KOPT-K1 (cell line): ENCODE results near the gene TECPR1.

Experiments used
- H3K27ac ChIP-seq: fragments of 200-600 bp; sonication (generic); 2 replicates; pipeline ENCODE4 v1.5.1; 2016; ENCODE audit warnings: antibody characterized with exemption, mild to moderate bottlenecking, low read depth, low read length; ENCODE audit not compliant: poor library complexity, severe bottlenecking
- H3K36me3 ChIP-seq: fragments of 200-600 bp; sonication (generic); 2 replicates; pipeline ENCODE4 v1.5.1; 2017; ENCODE audit warnings: antibody characterized with exemption, mild to moderate bottlenecking, low read length, moderate library complexity; ENCODE audit not compliant: insufficient read depth
- H3K9me3 ChIP-seq: fragments of 200-600 bp; sonication (generic); 2 replicates; pipeline ENCODE4 v1.5.1; 2017; ENCODE audit warnings: antibody characterized with exemption, low read length, mild to moderate bottlenecking; ENCODE audit not compliant: insufficient read depth, poor library complexity, severe bottlenecking

Gene TECPR1

DNA sequence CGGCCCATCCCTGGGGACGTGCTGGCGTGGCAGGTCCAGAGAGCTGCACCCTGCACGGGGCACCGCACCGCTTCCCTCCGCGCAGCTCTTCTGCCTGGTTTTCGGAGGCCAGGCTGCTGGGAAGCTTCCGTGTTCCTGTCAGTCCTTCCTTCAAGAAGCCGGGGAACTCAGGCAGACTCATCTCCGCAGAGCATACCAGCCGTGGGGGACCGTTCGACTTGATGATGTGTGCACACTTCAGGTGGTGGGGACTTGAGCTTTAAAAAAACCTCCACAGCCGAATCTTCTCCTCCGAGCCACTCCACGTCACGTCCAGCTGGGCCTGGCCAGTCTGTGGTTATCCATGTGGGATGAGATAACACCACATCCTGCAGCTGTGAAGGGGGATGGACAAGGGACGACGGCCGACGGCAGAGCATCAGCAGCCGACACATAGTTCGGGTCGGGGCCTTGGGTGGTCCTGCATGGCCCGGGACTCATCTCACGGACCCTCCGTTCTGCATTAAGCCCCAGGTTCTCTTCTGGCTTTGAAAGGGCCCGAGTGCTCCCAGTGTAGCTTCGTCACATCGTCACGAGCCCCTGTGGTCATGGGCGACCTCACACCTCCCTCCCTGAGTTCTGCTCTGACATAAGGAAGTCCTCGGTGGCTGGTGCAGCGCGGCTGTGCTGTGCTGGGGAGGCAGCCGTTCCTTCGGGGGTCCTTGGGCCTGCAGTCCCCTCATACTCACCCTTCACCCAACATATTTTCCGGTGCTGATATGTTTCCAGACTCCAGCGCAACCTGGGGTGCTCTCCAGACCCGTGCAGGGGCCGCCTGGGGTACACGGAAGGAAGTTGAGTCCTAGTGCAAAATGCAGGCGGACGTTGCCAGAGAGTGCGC lies 45.3 kb downstream of the TECPR1 start:
- Histone ChIP-seq H3K27ac (no peak overlapping the region), H3K36me3 (peaks cover 50% of the 10 kb centered on the region), H3K9me3 (no peaks in the 10 kb centered on the region)

DNA sequence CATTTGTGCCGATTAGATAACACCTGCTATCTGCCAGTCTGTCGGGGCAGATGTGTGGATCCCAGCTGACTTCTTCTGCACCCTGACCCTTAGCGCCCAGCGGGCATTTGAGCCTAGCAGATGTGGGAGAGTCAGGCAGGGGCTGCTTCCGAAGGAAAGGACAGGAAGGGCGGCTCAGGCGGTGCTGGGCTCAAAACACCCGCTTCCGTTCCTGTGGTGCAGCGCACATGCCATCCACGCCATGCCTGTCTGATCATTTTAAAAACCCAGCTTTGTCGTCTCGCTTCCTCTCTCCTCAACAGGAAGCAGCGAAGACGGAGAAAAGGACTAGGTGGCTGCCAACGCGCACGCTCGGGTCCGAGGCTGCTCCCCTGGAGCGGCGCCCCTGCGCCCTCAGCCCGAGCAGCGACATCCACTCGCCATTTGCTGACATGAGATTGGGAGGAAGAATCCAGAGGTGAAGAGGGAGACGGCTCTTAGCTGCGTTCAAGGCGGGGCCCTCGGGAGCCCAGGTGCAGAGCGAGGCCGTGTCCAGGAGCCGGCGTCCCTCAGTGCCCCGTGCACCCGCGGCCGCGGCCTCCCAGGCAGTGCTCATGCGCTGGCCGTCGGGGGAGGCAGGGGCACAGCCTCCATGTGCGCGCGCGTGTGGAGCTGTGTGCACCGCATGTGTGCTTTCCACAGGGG lies 46.7 kb downstream of the TECPR1 start:
- H3K36me3 ChIP-seq, result peaks cover 50% of the 10 kb centered on the region
- H3K27ac ChIP-seq, result no peak overlapping the region
- no peaks in the 10 kb centered on the region for H3K9me3 ChIP-seq

DNA sequence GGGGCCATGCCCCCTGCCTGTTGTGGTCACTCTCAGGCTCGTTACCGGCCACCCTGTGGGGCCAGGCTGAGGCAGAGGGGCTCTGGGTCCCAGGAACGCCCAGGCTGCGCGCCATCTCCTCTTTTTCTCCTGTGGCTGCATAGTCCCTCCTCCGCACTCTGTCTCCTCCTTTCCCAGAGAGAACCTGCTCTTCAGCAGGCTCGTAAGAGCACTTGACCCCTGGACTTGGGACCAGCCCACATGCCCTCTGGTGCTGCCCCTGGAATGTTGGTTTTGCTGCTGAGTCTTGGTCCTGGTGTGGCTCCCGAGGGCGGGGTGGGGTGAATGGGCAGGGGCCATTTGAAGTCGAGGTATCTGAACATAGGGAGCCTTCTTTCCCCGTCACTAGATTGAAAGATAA lies 47.4 kb downstream of the TECPR1 start:
- H3K27ac ChIP-seq, result no peak overlapping the region
- H3K36me3 ChIP-seq, result peaks cover 50% of the 10 kb centered on the region
- H3K9me3 ChIP-seq, result no peaks in the 10 kb centered on the region

DNA sequence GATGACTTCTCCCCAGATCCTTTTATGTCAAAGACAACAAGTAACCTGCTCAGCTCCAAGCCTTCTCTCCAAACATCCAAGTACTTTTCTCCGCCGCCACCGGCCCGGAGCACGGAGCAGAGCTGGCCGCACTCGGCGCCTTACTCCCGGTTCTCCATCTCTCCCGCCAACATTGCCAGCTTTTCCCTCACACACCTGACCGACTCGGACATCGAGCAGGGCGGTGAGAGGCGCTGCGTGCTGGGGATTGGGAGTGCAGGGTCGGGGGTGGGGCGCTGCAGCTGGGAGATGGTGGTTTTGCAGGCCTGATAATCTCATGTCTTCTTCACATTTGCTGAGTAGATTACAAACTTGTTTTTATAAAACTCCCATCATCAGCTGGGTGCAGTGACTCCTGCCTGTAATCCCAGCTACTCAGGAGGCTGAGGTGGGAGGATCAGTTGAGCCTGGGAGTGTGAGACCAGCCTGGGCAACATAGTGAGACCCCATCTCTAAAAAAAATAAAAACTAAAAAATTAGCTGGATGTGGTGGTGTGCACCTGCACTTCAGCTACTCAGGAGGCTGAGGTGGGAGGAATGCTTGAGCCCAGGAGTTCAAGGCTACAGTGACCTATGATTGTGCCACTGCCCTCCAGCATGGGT lies 47.9 kb downstream of the TECPR1 start:
- Histone ChIP-seq H3K27ac (no peak overlapping the region), H3K36me3 (peaks cover 50% of the 10 kb centered on the region), H3K9me3 (no peaks in the 10 kb centered on the region)

DNA sequence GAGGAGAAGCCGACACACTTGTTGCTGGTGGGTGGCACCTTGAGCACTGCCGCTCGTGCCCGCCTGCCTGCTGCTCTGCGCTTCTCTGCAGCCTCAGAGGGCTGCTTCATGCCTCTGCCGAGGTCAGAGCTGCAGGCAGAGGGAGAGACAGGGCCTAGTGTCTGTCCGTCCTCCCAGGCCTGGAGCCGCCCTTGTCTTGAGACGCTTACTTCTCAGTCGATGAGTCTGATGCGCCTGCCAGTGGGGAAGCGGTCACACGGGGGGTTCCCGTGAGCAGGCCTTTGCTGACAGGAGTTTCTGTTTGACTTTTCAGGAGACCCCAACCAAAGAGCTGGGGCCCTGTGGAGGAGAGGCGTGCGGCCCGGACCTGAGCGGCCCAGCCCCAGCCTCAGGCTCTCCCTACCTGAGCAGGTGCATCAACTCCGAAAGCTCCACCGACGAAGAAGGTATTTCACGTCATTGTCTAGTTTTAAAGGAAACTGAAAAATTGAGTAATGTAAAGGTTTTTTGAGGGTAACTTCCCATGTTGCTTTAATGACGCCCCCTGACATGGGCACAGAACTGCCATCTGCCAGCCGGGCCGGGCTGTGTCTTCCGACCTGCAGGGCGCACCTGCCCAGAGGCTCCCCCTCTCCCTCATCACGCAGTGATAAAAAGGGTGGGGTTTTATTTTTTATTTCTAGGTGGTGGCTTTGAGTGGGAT lies 48.6 kb downstream of the TECPR1 start:
- peaks cover 48% of the 10 kb centered on the region for H3K36me3 ChIP-seq
- no peak overlapping the region for H3K27ac ChIP-seq

DNA sequence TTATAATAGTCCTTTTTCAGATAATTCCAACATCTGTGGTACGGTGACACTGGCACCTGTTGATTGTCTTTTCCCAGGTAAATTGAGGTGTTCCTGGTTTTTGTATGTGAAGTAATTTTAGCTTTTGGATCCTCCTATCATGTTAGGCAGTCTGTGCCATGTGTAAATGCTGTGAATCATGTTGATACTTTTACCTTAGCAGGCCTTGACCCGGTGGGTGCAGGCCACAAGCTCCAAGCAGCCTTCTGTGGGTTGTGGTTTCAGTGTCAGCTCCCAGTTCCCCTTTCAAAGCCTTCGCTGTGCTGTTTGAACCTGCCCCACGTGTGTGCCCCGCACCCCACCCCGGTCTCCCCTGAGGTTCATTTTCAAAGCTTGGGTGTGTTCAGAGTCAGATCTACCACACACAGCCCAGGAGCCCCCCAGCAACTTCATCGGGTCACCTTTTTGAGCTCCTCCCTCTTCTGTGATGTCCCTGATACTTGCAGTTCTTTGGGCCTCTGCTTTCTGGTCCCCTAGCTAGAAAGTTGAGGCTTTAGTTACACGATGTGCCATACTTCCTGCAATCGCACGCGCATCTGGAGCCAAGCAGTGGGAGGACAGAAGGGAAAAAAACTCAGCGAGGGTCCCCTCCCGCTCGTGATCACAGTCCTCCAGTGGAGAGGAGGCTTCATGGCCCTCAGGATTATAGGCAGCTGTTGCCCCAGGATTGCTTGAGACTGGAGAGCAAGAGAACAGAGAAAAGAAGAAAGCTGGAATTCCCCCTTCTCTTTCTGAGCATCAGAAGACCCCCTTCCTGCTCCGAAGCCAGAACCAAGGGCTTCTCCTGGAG lies 49.5 kb downstream of the TECPR1 start:
- Histone ChIP-seq H3K9me3 (no peaks in the 10 kb centered on the region), H3K27ac (no peak overlapping the region), H3K36me3 (peaks cover 43% of the 10 kb centered on the region)

More for the DNA sequence above, 48.6 kb downstream of the TECPR1 start:
- H3K9me3 ChIP-seq, result no peaks in the 10 kb centered on the region

DNA sequence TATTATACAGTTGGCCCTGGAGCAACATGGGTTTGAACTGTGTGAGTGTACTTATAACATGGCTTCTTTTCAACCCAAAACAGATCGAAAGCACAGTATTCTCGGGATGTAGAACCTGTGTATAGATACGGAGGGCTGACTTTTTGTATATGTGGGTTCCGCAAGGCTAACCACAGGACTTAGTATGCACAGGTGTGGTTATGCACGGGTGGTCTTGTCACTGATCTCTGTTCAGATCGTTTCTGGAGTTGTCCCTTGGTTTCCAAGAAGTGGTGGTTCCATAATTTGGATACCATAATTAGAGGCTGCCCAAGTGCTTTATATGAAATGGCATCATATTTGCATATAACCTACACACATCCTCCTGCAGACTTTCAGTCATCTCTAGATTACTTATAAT lies 51.7 kb downstream of the TECPR1 start:
- H3K27ac ChIP-seq, result no peak overlapping the region
- H3K9me3 ChIP-seq, result no peaks in the 10 kb centered on the region
- H3K36me3 ChIP-seq, result peaks cover 27% of the 10 kb centered on the region

- Histone ChIP-seq H3K36me3 (peaks cover 27% of the 10 kb centered on the region; the same call in 1 of the 2 replicates), H3K27ac (no peak overlapping the region), H3K9me3 (no peaks in the 10 kb centered on the region)
Measured at GRCh38 chr7:98199131-98199530, 52.9 kb downstream of the TECPR1 start.

DNA sequence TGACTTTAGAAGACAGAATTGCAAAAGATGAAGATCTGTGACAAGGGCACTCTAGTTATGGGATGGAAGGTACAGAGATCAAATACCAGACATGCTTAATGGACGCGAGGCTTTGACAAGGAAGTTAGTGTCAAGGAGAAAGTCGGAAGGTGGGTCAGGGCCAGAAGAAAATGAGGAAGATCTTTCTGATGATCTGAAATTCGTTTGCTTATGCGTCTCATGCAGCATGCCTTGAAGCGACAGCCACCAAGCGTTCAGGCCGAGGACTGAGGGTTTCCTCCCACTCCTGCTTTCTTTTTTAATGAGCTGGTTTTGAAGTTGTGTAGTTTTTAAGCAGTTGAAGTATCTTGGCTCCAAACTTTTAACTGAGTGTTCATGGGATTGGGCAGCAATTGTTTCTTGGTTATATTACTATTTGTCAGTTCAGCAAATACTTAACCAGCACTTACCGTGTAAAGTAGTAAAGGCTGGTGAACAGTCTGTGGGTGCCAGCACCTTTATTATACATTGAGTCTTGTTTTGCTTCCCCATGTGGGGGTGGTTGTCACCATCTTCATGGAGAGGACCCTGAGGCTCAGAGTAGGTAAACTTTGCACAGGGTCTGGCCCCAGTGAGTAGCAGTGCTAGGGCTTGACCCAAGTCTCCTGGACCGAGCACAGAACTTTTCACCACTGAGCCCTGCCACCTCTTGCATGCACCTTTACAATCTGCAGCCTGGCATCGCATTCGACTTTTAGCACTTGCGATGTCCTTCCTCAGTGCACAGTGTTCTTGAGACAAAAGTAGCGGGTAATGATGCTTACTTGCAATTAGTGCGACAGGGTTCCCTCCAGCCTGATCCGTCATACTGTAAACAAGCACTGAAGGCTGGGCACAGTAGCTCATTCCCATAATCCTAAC lies 55.1 kb downstream of the TECPR1 start:
- Histone ChIP-seq H3K27ac (no peak overlapping the region), H3K9me3 (no peaks in the 10 kb centered on the region), H3K36me3 (peaks cover 43% of the 10 kb centered on the region)

- no peak overlapping the region for H3K27ac ChIP-seq
- H3K9me3 ChIP-seq, result no peaks in the 10 kb centered on the region
- peaks cover 53% of the 10 kb centered on the region for H3K36me3 ChIP-seq
Measured at GRCh38 chr7:98194672-98195457, 57.2 kb downstream of the TECPR1 start.

DNA sequence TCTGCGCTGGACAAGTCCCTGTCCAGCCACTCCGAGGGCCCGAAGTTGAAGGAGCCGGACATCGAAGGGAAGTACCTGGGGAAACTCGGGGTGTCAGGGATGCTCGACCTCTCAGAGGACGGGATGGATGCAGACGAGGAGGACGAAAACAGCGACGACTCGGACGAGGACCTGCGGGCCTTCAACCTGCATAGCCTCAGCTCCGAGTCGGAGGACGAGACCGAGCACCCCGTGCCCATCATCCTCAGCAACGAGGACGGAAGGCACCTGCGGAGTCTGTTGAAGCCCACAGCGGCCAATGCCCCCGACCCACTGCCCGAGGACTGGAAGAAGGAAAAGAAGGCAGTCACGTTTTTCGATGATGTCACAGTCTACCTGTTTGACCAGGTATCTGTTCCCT lies 57.8 kb downstream of the TECPR1 start:
- Histone ChIP-seq H3K36me3 (peaks cover 54% of the 10 kb centered on the region), H3K9me3 (no peaks in the 10 kb centered on the region), H3K27ac (no peak overlapping the region)

DNA sequence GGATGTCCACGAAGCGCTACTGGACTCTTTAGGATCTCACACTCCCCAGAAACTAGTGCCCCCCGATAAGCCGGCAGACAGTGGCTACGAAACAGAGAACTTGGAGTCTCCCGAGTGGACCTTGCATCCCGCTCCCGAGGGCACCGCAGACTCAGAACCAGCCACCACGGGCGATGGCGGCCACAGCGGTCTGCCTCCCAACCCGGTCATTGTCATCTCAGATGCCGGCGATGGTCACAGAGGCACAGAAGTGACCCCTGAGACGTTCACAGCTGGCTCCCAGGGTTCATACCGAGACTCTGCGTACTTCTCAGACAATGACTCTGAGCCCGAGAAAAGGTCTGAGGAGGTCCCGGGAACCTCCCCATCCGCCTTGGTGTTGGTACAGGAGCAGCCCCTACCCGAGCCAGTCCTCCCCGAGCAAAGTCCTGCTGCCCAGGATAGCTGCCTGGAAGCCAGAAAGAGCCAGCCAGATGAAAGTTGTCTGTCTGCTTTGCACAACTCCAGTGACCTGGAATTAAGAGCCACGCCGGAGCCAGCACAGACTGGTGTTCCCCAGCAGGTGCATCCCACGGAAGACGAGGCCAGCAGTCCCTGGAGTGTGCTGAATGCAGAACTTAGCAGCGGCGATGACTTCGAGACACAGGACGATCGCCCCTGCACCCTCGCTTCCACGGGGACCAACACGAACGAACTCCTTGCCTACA lies 58.4 kb downstream of the TECPR1 start:
- H3K9me3 ChIP-seq, result no peaks in the 10 kb centered on the region
- peaks cover 57% of the 10 kb centered on the region for H3K36me3 ChIP-seq
- no peak overlapping the region for H3K27ac ChIP-seq
